Skeletal muscle tissue (tissue), 4 donors: ENCODE data around the gene NPAS3. TPM values are rescaled to one million over a fixed set of nuclear protein-coding genes. Genes with fewer than 3 reads are reported as not detected.
"Not testable (repeated sequence)": the region's sequence is repeated elsewhere in the genome, so short reads cannot be mapped to it uniquely, and the experiment has no call there.

Experiments used
- H3K27ac ChIP-seq: one replicate; pipeline ENCODE4 v1.7.0; 2013; ENCODE audit warnings: mild to moderate bottlenecking, low read depth, low read length, inconsistent platforms
- H3K27me3 ChIP-seq, 3 donors: one replicate each; pipeline ENCODE4 v1.7.0; 2013; ENCODE audit warnings: low read length in 3 of 3; ENCODE audit not compliant: control insufficient read depth in 3 of 3, insufficient read depth in 3 of 3
- H3K36me3 ChIP-seq, 3 donors: one replicate each; pipeline ENCODE4 v1.7.0; 2013; ENCODE audit warnings: low read length in 3 of 3; ENCODE audit not compliant: control insufficient read depth in 3 of 3, insufficient read depth in 3 of 3
- H3K4me1 ChIP-seq, 3 donors: one replicate each; pipeline ENCODE4 v1.7.0; 2013; ENCODE audit warnings: low read length in 3 of 3, mild to moderate bottlenecking in 3 of 3; ENCODE audit not compliant: control insufficient read depth in 3 of 3, insufficient read depth in 3 of 3
- H3K4me3 ChIP-seq, 3 donors: one replicate each; pipeline ENCODE4 v1.7.0; 2013; ENCODE audit warnings: low read length in 3 of 3
- H3K9ac ChIP-seq, 3 donors: one replicate each; pipeline ENCODE4 v1.7.0; 2013; ENCODE audit warnings: low read length in 3 of 3, mild to moderate bottlenecking in 3 of 3, moderate library complexity in 2 of 3, low read depth in 1 of 3
- H3K9me3 ChIP-seq, 3 donors: one replicate each; pipeline ENCODE4 v1.7.0; 2013; ENCODE audit warnings: low read length in 3 of 3; ENCODE audit not compliant: control insufficient read depth in 3 of 3
- total RNA-seq: library from RNA; depleted of rRNA; stranded (reverse); fragments of >200 nt; gene quantifications from one replicate; pipeline ENCODE4 v1.2.3, GENCODE V29; 2014
- donor health status: Osteomylitis.

The NPAS3 gene
- total RNA-seq, 1 donor from 2014 or later, result 9.9 TPM

DNA sequence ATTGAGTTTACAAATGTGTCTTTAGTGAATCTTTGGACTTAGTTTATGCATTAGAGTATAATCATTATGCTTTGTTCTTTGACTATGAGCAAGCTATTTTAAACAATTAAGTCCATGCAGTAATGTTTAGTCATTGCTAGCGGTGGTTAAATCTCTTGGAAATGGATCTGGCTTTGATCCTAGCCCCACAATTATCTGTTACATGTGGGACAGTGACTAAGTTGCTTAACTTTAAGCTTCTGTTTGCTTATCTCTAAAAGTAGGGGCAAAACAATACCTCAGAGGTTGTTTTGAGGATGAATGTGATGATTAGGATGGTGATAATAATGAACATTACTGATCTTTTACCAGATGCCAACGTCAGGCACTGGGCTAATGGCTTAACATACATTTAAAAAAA is 124.2 kb downstream of the NPAS3 start:
- Histone ChIP-seq H3K9me3 (no peaks in the 10 kb centered on the region), H3K9ac (no peak overlapping the region)

DNA sequence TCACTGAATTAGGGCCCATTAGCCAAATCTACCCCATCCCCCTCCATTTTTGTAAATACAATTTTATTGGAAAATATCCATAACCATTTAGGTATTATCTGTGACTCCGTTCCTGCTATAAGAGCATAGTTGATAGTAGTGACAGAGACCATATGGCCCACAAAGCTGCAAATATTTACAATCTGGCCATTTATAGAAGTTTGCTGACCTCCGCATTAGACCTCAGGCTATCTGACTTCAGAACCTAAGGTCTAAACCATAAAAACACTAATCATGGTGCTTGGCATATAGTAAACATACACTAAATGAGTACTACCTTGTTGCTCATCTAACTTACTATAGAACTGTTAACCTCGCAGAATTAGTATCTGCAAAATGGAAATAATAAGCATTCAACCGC is 124.8 kb downstream of the NPAS3 start:
- Histone ChIP-seq H3K4me1 (no peaks in the 10 kb centered on the region), H3K27ac (no peak overlapping the region), H3K4me3 (no peak overlapping the region), H3K9ac (no peak overlapping the region), H3K36me3 (no peaks in the 10 kb centered on the region), H3K27me3 (no peaks in the 10 kb centered on the region), H3K9me3 (no peaks in the 10 kb centered on the region)

More for the DNA sequence above, 124.2 kb downstream of the NPAS3 start:
- no peak overlapping the region for H3K4me3 ChIP-seq
- H3K27ac ChIP-seq, result no peak overlapping the region
- H3K36me3 ChIP-seq, result no peaks in the 10 kb centered on the region
- H3K4me1 ChIP-seq, result no peaks in the 10 kb centered on the region
- no peaks in the 10 kb centered on the region for H3K27me3 ChIP-seq

DNA sequence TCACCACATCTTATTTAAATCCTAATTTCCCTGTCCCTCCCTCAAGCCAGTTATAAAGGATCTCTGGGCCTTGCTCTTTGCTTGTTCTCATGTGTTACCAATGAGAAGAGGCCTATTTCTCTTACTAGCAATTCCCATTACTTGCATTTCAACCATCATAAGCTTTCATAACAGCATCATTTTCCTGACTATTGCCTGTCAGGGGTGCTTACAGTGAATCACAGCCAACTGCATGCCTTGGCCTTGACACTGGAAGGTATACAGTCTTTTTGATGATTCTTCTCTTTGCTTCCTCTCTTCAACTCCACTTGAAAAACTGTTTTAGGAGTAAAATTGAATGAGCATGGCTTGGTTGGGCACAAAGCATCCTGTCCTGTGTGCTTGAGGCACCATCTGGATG is 127.0 kb downstream of the NPAS3 start:
- Histone ChIP-seq H3K9me3 (no peaks in the 10 kb centered on the region), H3K27ac (no peak overlapping the region), H3K9ac (no peak overlapping the region), H3K4me1 (no peaks in the 10 kb centered on the region), H3K4me3 (no peak overlapping the region), H3K36me3 (no peaks in the 10 kb centered on the region), H3K27me3 (no peaks in the 10 kb centered on the region)

DNA sequence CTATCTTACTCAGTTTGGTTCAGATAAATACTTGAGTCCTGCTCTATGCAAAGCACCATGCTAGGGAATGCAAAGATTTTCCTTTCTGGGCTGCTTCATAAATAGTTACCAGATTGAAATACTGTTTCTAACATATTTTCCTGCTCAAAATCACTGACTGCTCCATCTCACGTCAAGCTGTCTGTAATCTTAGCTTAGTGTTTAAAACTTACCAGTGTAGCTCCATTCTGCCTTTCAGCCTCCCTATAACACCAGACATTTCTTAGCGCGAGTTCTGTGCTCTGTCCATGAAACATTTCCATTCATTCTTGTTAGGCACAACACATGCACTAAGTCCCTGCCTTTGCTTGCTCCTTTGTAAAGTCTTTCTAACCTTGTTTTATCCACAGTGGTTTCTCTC is 129.4 kb downstream of the NPAS3 start:
- no peak overlapping the region for H3K4me3 ChIP-seq
- no peaks in the 10 kb centered on the region for H3K27me3 ChIP-seq
- no peak overlapping the region for H3K9ac ChIP-seq
- H3K9me3 ChIP-seq, result no peaks in the 10 kb centered on the region
- no peaks in the 10 kb centered on the region for H3K36me3 ChIP-seq
- no peaks in the 10 kb centered on the region for H3K4me1 ChIP-seq
- H3K27ac ChIP-seq, result no peak overlapping the region

- no peaks in the 10 kb centered on the region for H3K4me1 ChIP-seq
- no peak overlapping the region for H3K4me3 ChIP-seq
- no peak overlapping the region for H3K9ac ChIP-seq
- no peaks in the 10 kb centered on the region for H3K9me3 ChIP-seq
- no peaks in the 10 kb centered on the region for H3K36me3 ChIP-seq
- H3K27ac ChIP-seq, result no peak overlapping the region
- no peaks in the 10 kb centered on the region for H3K27me3 ChIP-seq
Observed at GRCh38 chr14:33068626-33069025, 129.9 kb downstream of the NPAS3 start.

GRCh38 chr14:33070475-33070874 is 131.8 kb downstream of the NPAS3 start:
- no peak overlapping the region for H3K27ac ChIP-seq
- no peak overlapping the region for H3K4me3 ChIP-seq
- H3K36me3 ChIP-seq, result no peaks in the 10 kb centered on the region
- H3K9me3 ChIP-seq, result no peaks in the 10 kb centered on the region
- no peaks in the 10 kb centered on the region for H3K27me3 ChIP-seq
- no peaks in the 10 kb centered on the region for H3K4me1 ChIP-seq
- no peak overlapping the region for H3K9ac ChIP-seq

GRCh38 chr14:33073023-33073422 is 134.3 kb downstream of the NPAS3 start:
- Histone ChIP-seq H3K4me1 (no peaks in the 10 kb centered on the region), H3K4me3 (no peak overlapping the region), H3K36me3 (no peaks in the 10 kb centered on the region), H3K9ac (no peak overlapping the region), H3K9me3 (no peaks in the 10 kb centered on the region), H3K27ac (no peak overlapping the region), H3K27me3 (no peaks in the 10 kb centered on the region)

DNA sequence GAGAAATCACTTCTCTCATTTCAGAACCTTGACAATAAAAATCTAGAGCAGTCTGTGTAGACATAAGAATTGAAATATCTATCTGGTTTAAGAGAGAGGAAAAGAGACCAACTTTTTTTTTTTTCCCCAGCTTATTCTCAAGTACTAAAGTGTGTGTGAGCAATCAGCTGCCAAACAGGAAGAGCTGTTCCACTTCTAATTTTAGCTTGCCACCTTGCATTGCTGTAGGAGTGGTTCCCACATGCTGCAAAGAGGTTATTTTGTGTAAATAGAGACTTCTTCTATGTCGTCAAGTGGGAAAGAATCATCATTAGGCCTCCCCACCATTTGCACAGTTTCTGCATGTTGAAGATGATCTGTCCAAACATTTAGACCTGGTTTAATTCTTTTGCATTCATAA is 142.6 kb downstream of the NPAS3 start:
- H3K27me3 ChIP-seq, result no peaks in the 10 kb centered on the region
- H3K9ac ChIP-seq, result no peak overlapping the region
- H3K4me1 ChIP-seq, result no peaks in the 10 kb centered on the region
- H3K9me3 ChIP-seq, result no peaks in the 10 kb centered on the region
- H3K27ac ChIP-seq, result no peak overlapping the region
- H3K4me3 ChIP-seq, result no peak overlapping the region
- H3K36me3 ChIP-seq, result no peaks in the 10 kb centered on the region

DNA sequence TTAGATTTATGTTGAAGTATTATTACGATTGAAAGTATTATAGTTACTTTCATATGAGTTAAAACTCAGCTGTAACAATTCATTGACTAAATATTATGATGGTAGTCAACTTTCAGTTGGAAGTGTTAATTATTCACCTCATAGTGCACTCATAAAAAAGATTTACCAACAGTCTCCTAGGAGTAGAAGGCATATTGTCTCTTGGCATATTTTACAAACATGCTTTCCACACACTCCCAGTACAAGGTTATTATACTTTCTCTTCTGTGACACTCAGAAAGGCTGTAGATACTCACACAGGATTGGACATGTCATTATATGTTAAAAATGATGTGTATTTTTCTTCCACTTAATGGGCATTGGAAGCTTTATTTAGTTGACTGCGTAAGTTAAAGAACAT is 147.1 kb downstream of the NPAS3 start:
- Histone ChIP-seq H3K27ac (no peak overlapping the region), H3K27me3 (no peaks in the 10 kb centered on the region)

GRCh38 chr14:33088274-33088673 is 149.6 kb downstream of the NPAS3 start:
- not testable (repeated sequence) for H3K9ac ChIP-seq, H3K36me3 ChIP-seq, H3K4me1 ChIP-seq, H3K4me3 ChIP-seq, H3K27me3 ChIP-seq, H3K27ac ChIP-seq, H3K9me3 ChIP-seq

More for the DNA sequence above, 147.1 kb downstream of the NPAS3 start:
- Histone ChIP-seq H3K9ac (no peak overlapping the region), H3K36me3 (no peaks in the 10 kb centered on the region), H3K4me3 (no peak overlapping the region), H3K9me3 (peaks cover 0 to 4% (median 0%) of the 10 kb centered on the region in 3 donors), H3K4me1 (no peaks in the 10 kb centered on the region)

DNA sequence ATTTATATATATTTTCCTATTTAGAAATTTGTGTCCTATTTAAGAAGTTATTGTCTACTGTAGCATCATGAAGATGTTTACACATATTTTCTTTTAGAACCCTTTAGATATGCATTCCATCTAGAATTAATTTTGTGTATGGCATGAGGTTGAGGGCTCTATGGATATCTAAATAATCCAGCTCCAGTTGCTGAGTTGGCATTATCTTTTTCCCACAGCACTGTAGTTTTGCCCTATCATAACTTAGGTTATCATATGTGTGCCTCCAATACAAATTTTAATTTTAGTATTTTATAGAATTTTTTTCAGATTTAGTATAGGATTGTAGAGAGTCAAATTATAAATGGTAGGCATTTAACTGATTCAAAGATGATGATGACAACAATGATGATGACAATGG is 159.3 kb downstream of the NPAS3 start:
- H3K9ac ChIP-seq, result no peak overlapping the region
- H3K36me3 ChIP-seq, result no peaks in the 10 kb centered on the region
- H3K9me3 ChIP-seq, result peaks cover 0 to 3% (median 0%) of the 10 kb centered on the region in 3 donors
- no peak overlapping the region for H3K27ac ChIP-seq
- no peaks in the 10 kb centered on the region for H3K4me1 ChIP-seq
- no peaks in the 10 kb centered on the region for H3K27me3 ChIP-seq
- H3K4me3 ChIP-seq, result no peak overlapping the region
